GM23338 (cell line): Measurements from ENCODE around the gene HSPA12A.

Source experiments
- CREB1 ChIP-seq: fragments of 250-450 bp; sonication (Bioruptor Pico); IDR thresholded peaks from 2 replicates; pipeline ENCODE4 v1.5.0; 2020; ENCODE audit warnings: low read depth, mild to moderate bottlenecking, moderate library complexity
- POLR2AphosphoS5 ChIP-seq: IDR thresholded peaks from 2 replicates; pipeline ENCODE4 v1.6.1; 2016; ENCODE audit warnings: antibody characterized with exemption, low read depth
- REST ChIP-seq: IDR thresholded peaks from one replicate; pipeline ENCODE4 v1.6.1; 2018; ENCODE audit warnings: antibody characterized with exemption; ENCODE audit not compliant: unreplicated experiment

- TF ChIP-seq CREB1 (CRISPR knock-in tag) (no peak), POLR2AphosphoS5 (no peak), REST (no peak)
Measured at GRCh38 chr10:116699471-116700150, 42.8 kb downstream of the HSPA12A start.
